HG02943 (cell line): ENCODE results near the gene ZNF552.
A peak's percentile ranks its signal among the peaks of the same experiment; 100 is the strongest.
"Not testable (repeated sequence)": the region's sequence is repeated elsewhere in the genome, so short reads cannot be mapped to it uniquely, and the experiment has no call there.

Experiments used
- ATAC-seq: cut with Tn5 transposase; IDR thresholded peaks from one replicate; pipeline ENCODE4 v1.9.1; 2021; ENCODE audit warnings: mild to moderate bottlenecking, low read depth, moderate library complexity; ENCODE audit not compliant: unreplicated experiment

ZNF552 gene

DNA sequence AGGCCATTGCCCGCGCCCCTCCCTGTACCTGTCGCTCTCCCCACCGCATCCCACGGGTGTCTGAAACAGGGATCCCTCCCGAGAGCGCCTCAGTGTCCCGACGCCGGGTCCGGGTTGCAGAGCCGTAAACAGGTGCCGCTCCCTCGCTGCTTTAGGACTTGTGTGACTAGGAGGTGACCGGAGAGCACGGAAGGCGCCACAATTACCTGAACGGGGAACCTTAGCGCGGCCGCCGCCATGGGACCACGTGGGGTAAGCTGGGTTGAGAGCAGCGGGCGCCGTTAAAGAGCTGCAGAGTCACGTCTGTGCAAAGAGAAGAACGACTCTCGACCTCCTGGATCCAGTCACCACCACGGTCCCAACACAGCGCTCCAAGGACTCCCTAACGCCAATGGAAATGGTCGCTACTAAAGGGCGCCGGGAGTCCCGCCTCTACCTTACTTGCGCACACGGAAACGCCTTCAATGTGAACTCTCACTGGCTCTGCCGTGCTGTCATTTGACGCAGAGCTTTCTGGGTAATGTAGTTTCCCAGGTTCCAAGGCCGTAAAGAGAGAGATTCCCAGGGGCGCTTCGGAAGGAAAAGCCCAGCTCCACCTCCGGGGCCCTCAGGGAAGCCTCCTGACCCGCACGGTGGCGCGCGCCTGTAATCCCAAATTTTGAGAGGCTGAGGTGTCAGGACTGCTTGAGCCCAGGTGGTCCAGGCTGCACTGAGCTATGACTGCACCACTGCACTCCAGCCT is at the start of gene ZNF552:
Gene ZNF552 (minus strand): TSS at position 409 of the 742 bp plus-strand sequence. CDS start 170 bp downstream, at position 239.
- peak; percentile 73 for ATAC-seq

DNA sequence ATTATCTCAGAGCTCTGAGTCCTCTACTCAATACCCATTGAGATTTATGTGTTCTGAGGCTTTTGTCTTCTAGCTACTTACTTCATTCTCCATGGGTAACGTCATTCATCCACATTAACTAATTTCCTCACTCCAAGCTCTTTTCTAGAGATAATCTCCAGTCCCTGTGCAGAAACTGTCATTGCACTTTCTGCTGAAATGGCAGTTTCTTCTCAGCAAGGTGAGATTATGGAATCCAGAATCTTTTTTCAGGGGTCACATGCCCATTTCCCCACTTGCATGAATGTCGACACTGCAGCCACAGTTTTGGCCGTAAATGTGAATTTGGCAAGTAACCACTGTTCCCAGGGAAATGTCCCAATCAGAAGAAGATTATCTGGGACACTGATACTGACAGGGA is 47.6 kb upstream of the ZNF552 start:
- not testable (repeated sequence) for ATAC-seq

- ATAC-seq = not testable (repeated sequence)
Observed at GRCh38 chr19:57854117-57854516, 39.4 kb upstream of the ZNF552 start.

- ATAC-seq = not testable (repeated sequence)
Observed at GRCh38 chr19:57851812-57852603, 37.3 kb upstream of the ZNF552 start.

- no peak for ATAC-seq
Observed at GRCh38 chr19:57850553-57851017, 35.9 kb upstream of the ZNF552 start.

GRCh38 chr19:57849666-57850473 is 35.2 kb upstream of the ZNF552 start, which contains the start of gene ZNF587:
TSS of gene ZNF587 (plus strand) at chr19:57849859. CDS start at chr19:57850039, 180 bp downstream.
- ATAC-seq = not testable (repeated sequence)

- not testable (repeated sequence) for ATAC-seq
Observed at GRCh38 chr19:57849162-57849665, 34.5 kb upstream of the ZNF552 start.

DNA sequence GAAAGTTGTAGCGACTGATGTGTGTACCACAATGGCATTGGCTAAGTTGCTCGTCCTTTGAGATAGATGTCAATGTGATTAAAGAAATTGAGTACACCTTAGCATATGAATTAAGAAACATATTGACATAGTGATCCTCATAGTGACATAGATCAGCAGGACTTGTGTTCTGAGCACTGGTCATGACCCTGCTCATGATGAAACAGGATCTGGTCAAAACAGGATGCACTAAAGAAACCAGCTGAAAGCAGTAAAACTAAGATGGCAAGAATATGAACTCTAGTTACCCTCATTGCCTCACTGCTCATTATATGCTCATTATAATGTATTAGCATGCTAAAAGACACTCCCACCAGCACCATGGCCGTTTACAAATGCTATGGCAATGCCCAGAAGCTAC is 32.5 kb upstream of the ZNF552 start:
- not testable (repeated sequence) for ATAC-seq

GRCh38 chr19:57841122-57841763 is 26.5 kb upstream of the ZNF552 start:
- no peak for ATAC-seq

DNA sequence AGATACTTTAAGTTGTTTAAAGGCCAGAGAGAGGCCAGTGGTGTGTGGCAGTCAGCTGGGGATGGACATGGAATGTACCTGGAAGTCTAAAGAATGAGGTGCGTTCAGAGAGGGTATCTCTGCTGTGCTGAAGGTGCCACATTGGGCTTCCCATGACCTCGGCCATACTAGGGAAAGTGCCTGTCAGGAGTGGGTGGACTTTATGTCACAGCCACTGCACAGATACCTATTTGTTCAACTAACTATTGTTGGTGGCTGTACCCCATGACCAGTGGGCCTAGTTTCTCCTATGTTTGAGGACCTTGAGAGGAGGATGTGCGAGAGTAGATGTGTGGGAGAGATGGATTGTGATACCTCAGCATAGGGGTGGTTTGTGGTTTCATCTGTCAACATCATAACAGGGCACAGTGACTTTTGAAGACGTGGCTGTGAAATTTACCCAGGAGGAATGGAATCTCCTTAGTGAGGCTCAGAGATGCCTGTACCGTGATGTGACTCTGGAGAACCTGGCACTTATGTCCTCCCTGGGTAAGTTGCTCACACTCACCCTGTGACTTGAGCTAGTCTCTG is 24.0 kb upstream of the ZNF552 start:
- ATAC-seq = not testable (repeated sequence)

- not testable (repeated sequence) for ATAC-seq
Observed at GRCh38 chr19:57836991-57837390, 22.3 kb upstream of the ZNF552 start.

GRCh38 chr19:57830071-57830602 is 15.4 kb upstream of the ZNF552 start, which contains the start of gene ZNF587B:
TSS of gene ZNF587B (plus strand) at chr19:57830299. CDS start at chr19:57830529, 230 bp downstream.
- ATAC-seq = no peak

DNA sequence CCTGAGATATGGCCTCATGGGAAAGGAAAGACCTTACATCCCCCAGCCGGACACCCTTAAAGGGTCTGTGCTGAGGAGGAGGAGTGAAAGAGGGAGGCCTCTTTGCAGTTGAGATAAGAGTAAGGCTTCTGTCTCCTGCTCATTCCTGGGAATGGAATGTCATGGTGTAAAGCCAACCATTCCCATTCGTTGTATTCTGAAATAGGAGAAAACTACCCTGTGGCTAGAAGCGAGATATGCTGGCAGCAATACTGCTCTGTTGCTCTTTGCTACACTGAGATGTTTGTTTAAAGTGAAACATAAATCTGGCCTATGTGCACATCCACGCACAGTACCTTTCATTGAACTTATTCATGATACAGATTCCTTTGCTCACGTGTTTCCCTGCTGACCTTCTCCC is 14.6 kb upstream of the ZNF552 start:
- no peak for ATAC-seq

DNA sequence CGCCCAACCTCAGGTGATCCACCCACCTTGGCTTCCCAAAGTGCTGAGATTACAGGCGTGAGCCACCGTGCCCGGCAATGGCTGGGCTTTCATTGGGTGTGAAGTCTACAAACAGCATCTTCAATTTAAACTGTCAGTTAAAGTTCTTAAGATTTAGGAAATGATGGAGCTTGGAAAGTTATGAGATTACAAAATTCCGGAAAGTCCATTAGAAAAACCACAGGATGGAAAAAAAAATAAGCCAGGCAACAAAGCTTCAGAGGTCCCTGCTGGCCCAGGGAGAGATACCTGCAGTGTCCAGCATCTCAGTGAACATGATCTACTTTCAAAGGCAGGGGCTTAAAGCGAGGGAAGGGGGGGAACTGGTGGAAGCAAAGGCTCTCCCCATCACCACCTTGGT is 10.8 kb upstream of the ZNF552 start:
- ATAC-seq = no peak

DNA sequence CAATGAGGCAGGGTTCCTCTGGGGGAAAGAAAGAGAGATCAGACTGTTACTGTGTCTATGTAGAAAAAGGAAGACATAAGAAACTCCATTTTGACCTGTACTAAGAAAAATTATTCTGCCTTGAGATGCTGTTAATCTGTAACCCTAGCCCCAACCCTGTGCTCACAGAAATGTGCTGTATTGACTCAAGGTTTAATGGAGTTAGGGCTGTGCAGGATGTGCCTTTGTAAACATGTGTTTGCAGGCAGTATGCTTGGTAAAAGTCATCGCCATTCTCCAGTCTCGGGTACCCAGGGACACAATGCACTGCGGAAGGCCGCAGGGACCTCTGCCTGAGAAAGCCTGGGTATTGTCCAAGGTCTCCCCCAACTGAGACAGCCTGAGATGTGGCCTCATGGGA is 8.9 kb upstream of the ZNF552 start:
- ATAC-seq = not testable (repeated sequence)

DNA sequence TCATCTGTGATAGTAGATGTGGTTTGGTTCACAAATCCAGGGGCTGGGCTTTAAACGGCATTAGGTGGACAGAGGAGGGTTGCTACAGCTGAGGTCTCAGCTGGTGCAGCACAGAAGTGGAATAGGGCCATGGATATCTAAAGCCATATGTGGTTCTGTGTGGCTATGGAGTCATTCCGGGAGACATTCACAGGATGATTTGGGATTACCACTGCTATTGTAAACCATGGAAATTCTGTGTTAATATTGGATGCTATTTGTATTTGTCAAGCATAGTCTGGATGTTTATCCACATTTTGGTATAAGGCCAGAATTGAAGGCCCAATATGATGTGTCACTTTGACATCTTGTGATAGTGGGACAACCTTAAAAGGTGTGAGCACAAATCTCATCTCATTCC is 8.4 kb upstream of the ZNF552 start:
- not testable (repeated sequence) for ATAC-seq

DNA sequence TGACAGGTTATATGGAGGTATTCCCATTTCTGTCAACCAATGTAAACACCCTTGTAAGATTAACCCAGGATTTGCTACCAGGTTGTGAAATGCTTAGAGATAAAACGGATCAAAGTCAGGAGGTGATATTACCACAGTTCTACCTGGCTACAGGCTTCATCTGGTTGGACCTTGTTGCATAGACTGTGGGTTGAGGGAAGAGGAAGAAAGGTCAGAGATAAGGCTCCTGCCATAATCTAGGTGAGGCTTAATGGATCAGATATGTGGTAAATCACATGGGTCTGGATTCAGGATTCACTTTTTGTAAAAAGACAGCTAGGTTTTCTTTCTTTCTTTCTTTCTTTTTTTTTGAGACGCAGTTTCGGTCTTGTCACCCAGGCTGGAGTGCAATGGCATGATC is 6.8 kb upstream of the ZNF552 start:
- not testable (repeated sequence) for ATAC-seq

GRCh38 chr19:57821095-57821494 is 6.4 kb upstream of the ZNF552 start:
- ATAC-seq = not testable (repeated sequence)

DNA sequence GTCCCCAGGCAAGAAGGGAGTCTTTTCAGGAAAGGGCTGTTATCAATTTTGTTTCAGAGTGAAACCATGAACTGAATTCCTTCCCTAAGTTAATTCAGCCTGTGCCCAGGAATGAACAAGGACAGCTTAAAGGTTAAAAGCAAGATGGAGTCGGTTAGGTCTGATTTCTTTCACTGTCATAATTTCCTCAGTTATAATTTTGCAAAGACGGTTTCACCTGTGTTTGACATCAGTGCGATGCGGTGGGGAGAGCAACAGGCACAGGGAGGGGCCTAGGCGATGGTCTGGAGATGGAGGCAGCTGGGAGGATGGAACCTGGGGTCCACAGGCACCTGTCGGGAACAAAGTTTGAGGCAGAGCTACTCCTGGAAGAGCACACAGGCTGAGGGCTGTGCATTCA is 5.9 kb upstream of the ZNF552 start:
- no peak for ATAC-seq
